Measurements from ENCODE around the gene ADGRA1. TPM values are rescaled to one million over a fixed set of nuclear protein-coding genes. Genes with fewer than 3 reads are reported as not detected.

The ADGRA1 gene
- total and polyA plus RNA-seq, 2 of the 13 experiments (the other 11 are each of a cell fraction or from before 2014, with no cell fraction given) = not detected

- WGBS (ENCODE audit: low lambda C conversion rate) = 31% methylated on average over 14 of the region's 27 CpGs
- no peak overlapping the region for H3K27ac ChIP-seq (ENCODE audit: extremely low read length, insufficient read depth, low read length)
- no peak for ATAC-seq
- CTCF ChIA-PET (ENCODE audit: low intra/inter-chr PET ratio, low total read pairs) = no interaction called here
- in situ Hi-C loops (cut with HindIII; ENCODE audit: extremely low pct_ligation_motif_present, low pct_unique_long_range_greater_than_20kb) (no loop called here), intact Hi-C loops (cut with micrococcal nuclease; ENCODE audit: unreplicated experiment) (no loop called here)
- no TSS peak for BruUV-seq (replicated peaks)
- no peak overlapping the region for H3K4me3 ChIP-seq (replicated peaks in 1 of 3; ENCODE audit: insufficient read depth in 1 of 3, low read depth in 2 of 3, low read length in 3 of 3)
- FAIRE-seq = no peak
- H2AFZ ChIP-seq (ENCODE audit: low read length) = no peak overlapping the region
- H3K79me2 ChIP-seq (ENCODE audit: insufficient read depth, low read length) = no peaks in the 10 kb centered on the region
- H3K27me3 ChIP-seq (ENCODE audit: control insufficient read depth in 1 of 2, insufficient read depth in 2 of 2, low read length in 2 of 2) = peaks cover 4 to 44% of the 10 kb centered on the region in 2 experiments
- H3K4me1 ChIP-seq (ENCODE audit: insufficient read depth, low read length) = no peaks in the 10 kb centered on the region
- H4K20me1 ChIP-seq (ENCODE audit: insufficient read depth, low read length) = peaks cover 5% of the 10 kb centered on the region; the same call in 1 of the 2 replicates
- POLR2A ChIA-PET = no interaction called here
- no peak overlapping the region for H3K9ac ChIP-seq (ENCODE audit: insufficient read depth, low read depth, low read length)
- no peaks in the 10 kb centered on the region for H3K36me3 ChIP-seq (replicated peaks in 1 of 2; ENCODE audit: control insufficient read depth in 1 of 2, insufficient read depth in 2 of 2, low read length in 2 of 2)
- no peaks in the 10 kb centered on the region for H3K9me3 ChIP-seq (ENCODE audit: low read length)
- H3K4me2 ChIP-seq (ENCODE audit: low read depth, low read length) = no peak overlapping the region
- no peak for DNase-seq (ENCODE audit: low spot score)
- TF ChIP-seq ZNF414 (CRISPR knock-in tag; IDR thresholded peaks at IDR 0.05) = no peak
- TF ChIP-seq, protein P1, sequence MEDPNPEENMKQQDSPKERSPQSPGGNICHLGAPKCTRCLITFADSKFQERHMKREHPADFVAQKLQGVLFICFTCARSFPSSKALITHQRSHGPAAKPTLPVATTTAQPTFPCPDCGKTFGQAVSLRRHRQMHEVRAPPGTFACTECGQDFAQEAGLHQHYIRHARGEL (CRISPR knock-in tag; IDR thresholded peaks at IDR 0.05) = no peak
- TF ChIP-seq ZIK1 (CRISPR knock-in tag; IDR thresholded peaks at IDR 0.05; ENCODE audit: borderline replicate concordance, low read depth) = no peak
- TF ChIP-seq, protein P2, sequence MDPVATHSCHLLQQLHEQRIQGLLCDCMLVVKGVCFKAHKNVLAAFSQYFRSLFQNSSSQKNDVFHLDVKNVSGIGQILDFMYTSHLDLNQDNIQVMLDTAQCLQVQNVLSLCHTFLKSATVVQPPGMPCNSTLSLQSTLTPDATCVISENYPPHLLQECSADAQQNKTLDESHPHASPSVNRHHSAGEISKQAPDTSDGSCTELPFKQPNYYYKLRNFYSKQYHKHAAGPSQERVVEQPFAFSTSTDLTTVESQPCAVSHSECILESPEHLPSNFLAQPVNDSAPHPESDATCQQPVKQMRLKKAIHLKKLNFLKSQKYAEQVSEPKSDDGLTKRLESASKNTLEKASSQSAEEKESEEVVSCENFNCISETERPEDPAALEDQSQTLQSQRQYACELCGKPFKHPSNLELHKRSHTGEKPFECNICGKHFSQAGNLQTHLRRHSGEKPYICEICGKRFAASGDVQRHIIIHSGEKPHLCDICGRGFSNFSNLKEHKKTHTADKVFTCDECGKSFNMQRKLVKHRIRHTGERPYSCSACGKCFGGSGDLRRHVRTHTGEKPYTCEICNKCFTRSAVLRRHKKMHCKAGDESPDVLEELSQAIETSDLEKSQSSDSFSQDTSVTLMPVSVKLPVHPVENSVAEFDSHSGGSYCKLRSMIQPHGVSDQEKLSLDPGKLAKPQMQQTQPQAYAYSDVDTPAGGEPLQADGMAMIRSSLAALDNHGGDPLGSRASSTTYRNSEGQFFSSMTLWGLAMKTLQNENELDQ (CRISPR knock-in tag; IDR thresholded peaks at IDR 0.05; ENCODE audit: borderline replicate concordance) = no peak
- TF ChIP-seq ISX (CRISPR knock-in tag; conservative IDR thresholded peaks at IDR 0.05) = no peak
- TF ChIP-seq ZNF670 (CRISPR knock-in tag; IDR thresholded peaks at IDR 0.05; ENCODE audit: borderline replicate concordance) = no peak
- TF ChIP-seq ARID2 (CRISPR knock-in tag; IDR thresholded peaks at IDR 0.05; ENCODE audit: borderline replicate concordance) = no peak
- TF ChIP-seq ZFP36L1 (CRISPR knock-in tag; IDR thresholded peaks at IDR 0.05) = no peak
- no peak for TF ChIP-seq ZNF691 (CRISPR knock-in tag; IDR thresholded peaks at IDR 0.05; ENCODE audit: borderline replicate concordance, low read depth)
- TF ChIP-seq, protein P3, sequence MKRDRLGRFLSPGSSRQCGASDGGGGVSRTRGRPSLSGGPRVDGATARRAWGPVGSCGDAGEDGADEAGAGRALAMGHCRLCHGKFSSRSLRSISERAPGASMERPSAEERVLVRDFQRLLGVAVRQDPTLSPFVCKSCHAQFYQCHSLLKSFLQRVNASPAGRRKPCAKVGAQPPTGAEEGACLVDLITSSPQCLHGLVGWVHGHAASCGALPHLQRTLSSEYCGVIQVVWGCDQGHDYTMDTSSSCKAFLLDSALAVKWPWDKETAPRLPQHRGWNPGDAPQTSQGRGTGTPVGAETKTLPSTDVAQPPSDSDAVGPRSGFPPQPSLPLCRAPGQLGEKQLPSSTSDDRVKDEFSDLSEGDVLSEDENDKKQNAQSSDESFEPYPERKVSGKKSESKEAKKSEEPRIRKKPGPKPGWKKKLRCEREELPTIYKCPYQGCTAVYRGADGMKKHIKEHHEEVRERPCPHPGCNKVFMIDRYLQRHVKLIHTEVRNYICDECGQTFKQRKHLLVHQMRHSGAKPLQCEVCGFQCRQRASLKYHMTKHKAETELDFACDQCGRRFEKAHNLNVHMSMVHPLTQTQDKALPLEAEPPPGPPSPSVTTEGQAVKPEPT (CRISPR knock-in tag; IDR thresholded peaks at IDR 0.05; ENCODE audit: low read depth) = no peak
- no peak for TF ChIP-seq NFKB2 (CRISPR knock-in tag; IDR thresholded peaks at IDR 0.05; ENCODE audit: borderline replicate concordance)
- no peak for TF ChIP-seq ZNF775 (CRISPR knock-in tag; IDR thresholded peaks at IDR 0.05; ENCODE audit: borderline replicate concordance)
Measured at GRCh38 chr10:133141958-133142340, 54.2 kb downstream of the ADGRA1 start.

Measured in HepG2 (cell line).